ENCODE results near the gene ALDH1L1.

DNA sequence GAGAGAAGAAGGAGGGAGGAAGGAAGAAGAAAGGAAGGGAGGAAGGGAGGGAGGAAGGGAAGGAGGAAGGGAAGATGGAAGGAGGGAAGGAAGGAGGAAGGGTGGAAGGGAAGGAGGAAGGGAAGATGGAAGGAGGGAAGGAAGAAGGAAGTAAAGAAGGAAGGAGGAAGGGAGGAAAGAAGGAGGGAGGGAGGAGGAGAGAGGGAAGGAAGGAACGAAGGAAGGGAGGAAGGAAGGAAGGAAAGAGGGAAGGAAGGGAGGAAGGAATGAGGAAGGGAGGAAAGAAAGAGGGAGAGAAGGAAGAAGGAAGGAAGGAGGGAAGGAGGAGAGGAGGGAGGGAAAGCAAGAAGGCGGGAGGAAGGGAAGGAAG, 31.8 kb upstream of the ALDH1L1 start:
- TF ChIP-seq, protein P1, sequence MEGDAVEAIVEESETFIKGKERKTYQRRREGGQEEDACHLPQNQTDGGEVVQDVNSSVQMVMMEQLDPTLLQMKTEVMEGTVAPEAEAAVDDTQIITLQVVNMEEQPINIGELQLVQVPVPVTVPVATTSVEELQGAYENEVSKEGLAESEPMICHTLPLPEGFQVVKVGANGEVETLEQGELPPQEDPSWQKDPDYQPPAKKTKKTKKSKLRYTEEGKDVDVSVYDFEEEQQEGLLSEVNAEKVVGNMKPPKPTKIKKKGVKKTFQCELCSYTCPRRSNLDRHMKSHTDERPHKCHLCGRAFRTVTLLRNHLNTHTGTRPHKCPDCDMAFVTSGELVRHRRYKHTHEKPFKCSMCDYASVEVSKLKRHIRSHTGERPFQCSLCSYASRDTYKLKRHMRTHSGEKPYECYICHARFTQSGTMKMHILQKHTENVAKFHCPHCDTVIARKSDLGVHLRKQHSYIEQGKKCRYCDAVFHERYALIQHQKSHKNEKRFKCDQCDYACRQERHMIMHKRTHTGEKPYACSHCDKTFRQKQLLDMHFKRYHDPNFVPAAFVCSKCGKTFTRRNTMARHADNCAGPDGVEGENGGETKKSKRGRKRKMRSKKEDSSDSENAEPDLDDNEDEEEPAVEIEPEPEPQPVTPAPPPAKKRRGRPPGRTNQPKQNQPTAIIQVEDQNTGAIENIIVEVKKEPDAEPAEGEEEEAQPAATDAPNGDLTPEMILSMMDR (IDR thresholded peaks at IDR 0.05; ENCODE audit: low read length) = no peak
- no peak for TF ChIP-seq EZH2phosphoT487 (IDR thresholded peaks at IDR 0.05; ENCODE audit: low read length)
